Sigmoid colon (tissue), 7 donors: ENCODE results near the gene SMIM24. TPM values are rescaled to one million over a fixed set of nuclear protein-coding genes. Genes with fewer than 3 reads are reported as not detected.

Source experiments
- DNase-seq: peaks from one replicate; pipeline ENCODE4 v3.0.0-alpha.2; 2019
- H3K27ac ChIP-seq, 4 donors: fragments of 200-600 bp; sonication (generic); one replicate each; pipeline ENCODE4 v1.5.1; 2016 to 2019; ENCODE audit warnings: mild to moderate bottlenecking in 1 of 4
- H3K27me3 ChIP-seq, 3 donors: fragments of 200-600 bp; sonication (generic); one replicate each; pipeline ENCODE4 v1.5.1; 2019; ENCODE audit warnings: mild to moderate bottlenecking in 1 of 3
- H3K36me3 ChIP-seq, 4 donors: fragments of 200-600 bp; sonication (generic); one replicate each; pipeline ENCODE4 v1.5.1; 2016 to 2019
- H3K4me1 ChIP-seq, 4 donors: fragments of 200-600 bp; sonication (generic); one replicate each; pipeline ENCODE4 v1.5.1; 2017 to 2019
- H3K4me3 ChIP-seq, 4 donors: fragments of 200-600 bp; sonication (generic); one replicate each; pipeline ENCODE4 v1.5.1; 2017 to 2019; ENCODE audit warnings: mild to moderate bottlenecking in 2 of 4, moderate library complexity in 1 of 4
- H3K9me3 ChIP-seq, 4 donors: fragments of 200-600 bp in 3 of 4; sonication (generic) in 3 of 4; one replicate each; pipeline versions ENCODE4 v1.5.1 to v1.6.1; 2013 to 2019
- EP300 ChIP-seq, 4 donors: sonication (generic); formaldehyde crosslinking; IDR thresholded peaks; one replicate each; pipeline ENCODE4 v1.6.1; 2017; ENCODE audit warnings: antibody characterized with exemption in 4 of 4
- POLR2A ChIP-seq, 2 donors: fragments of 450-650 bp; IDR thresholded peaks; one replicate each; pipeline ENCODE4 v1.6.1; 2016; ENCODE audit warnings: antibody characterized with exemption in 2 of 2, mild to moderate bottlenecking in 2 of 2, moderate library complexity in 2 of 2
- POLR2AphosphoS5 ChIP-seq, 4 donors: sonication (generic); formaldehyde crosslinking; IDR thresholded peaks; one replicate each; pipeline ENCODE4 v1.6.1; 2017; ENCODE audit warnings: antibody characterized with exemption in 4 of 4
- WGBS, 2 donors: extraction: QIAGEN DNeasy Blood & Tissue Kit; methylation state at CpG; one replicate each; pipeline ENCODE4 v1.1.7; 2013; 5-methylcytosine and 5-hydroxymethylcytosine counted together
- intact Hi-C: fragments of 100-400 bp; cut with DNase I; formaldehyde crosslinking; loops from one replicate; pipeline ENCODE4 v1.15.1; 2023
- polyA plus RNA-seq, 3 donors: library from polyadenylated mRNA; stranded (reverse); fragments of 200-250 nt; gene quantifications; one replicate each; pipeline ENCODE4 v1.2.3, GENCODE V29; 2013
- total RNA-seq, 4 donors: library from RNA; depleted of rRNA; stranded (reverse); fragments of >200 nt; gene quantifications; one replicate each; pipeline ENCODE4 v1.1.0, GENCODE V29; 2016
- TF ChIP-seq, protein P1 (sequence below), 4 experiments: fragments of 450-650 bp in 3 of 4; fragments of 200-600 bp in 1 of 4; IDR thresholded peaks; one replicate each; pipeline ENCODE4 v1.5.1; 2016 to 2019; ENCODE audit warnings: antibody characterized with exemption in 4 of 4, mild to moderate bottlenecking in 3 of 4, moderate library complexity in 2 of 4
- donor health status: healthy with polysubstance abuse.
- donor health status: Bipolar disorder and iron deficiency.
- donor health status: healthy.

SMIM24 gene
- total and polyA plus RNA-seq, 7 donors = 15.1 to 72.7 (median 30.3) TPM; not detected in 4

DNA sequence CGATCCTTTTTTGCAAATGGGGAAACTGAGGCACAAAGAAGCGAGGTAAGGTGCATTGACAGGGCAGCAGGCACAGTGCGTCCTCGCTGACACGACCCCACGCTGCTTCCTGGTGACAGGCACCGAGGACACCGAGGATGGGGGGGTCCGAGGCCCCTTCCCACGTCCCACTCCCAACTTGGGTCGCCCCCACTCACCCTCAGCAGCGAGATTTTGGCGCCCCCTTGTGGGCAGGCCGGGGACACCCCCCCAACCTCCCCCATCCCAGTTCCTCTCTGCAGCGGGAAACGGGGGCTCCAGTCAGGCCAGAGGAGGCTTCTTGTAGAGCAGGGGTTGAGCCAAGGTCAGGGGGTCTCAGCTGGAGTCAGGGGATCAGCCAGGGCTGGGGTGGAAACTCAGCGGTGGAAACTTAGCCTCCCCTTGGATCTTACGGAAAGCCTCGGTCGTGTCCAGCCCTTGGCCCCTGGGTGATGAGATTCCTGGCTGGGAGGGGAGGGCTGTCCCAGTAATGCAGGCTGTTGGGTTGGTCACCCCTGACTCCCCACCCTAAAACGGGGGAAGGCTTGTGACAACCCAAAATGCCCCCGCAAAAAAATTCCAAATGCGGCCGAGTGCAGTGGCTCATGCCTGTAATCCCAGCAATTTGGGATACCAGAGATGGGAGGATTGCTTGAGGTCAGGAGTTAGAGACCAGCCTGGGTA lies 8.2 kb downstream of the SMIM24 start:
- WGBS, 2 donors = 27 to 39% methylated on average over 24 of the region's 24 CpGs
- Histone ChIP-seq H3K36me3 (no peaks in the 10 kb centered on the region), H3K4me1 (peaks cover 0 to 40% (median 30%) of the 10 kb centered on the region in 4 donors), H3K9me3 (no peaks in the 10 kb centered on the region), H3K4me3 (no peak overlapping the region), H3K27ac (peak overlapping the region in 1 of 4 donors; percentile 92), H3K27me3 (peaks cover 0 to 6% (median 6%) of the 10 kb centered on the region in 3 donors)
- intact Hi-C loops = loop anchor here (2.0 kb wide), 1 partner anchor 167 kb away; no protein-coding TSS in a partner anchor
- DNase-seq = no peak
- no peak for TF ChIP-seq EP300 (IDR thresholded peaks at IDR 0.05)
- TF ChIP-seq, protein P1, sequence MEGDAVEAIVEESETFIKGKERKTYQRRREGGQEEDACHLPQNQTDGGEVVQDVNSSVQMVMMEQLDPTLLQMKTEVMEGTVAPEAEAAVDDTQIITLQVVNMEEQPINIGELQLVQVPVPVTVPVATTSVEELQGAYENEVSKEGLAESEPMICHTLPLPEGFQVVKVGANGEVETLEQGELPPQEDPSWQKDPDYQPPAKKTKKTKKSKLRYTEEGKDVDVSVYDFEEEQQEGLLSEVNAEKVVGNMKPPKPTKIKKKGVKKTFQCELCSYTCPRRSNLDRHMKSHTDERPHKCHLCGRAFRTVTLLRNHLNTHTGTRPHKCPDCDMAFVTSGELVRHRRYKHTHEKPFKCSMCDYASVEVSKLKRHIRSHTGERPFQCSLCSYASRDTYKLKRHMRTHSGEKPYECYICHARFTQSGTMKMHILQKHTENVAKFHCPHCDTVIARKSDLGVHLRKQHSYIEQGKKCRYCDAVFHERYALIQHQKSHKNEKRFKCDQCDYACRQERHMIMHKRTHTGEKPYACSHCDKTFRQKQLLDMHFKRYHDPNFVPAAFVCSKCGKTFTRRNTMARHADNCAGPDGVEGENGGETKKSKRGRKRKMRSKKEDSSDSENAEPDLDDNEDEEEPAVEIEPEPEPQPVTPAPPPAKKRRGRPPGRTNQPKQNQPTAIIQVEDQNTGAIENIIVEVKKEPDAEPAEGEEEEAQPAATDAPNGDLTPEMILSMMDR (IDR thresholded peaks at IDR 0.05) = peak; percentile 84 to 96 (median 92)
- TF ChIP-seq POLR2AphosphoS5 (IDR thresholded peaks at IDR 0.05) = peak in 1 of 4 donors; percentile 37
- TF ChIP-seq POLR2A (IDR thresholded peaks at IDR 0.05) = no peak

DNA sequence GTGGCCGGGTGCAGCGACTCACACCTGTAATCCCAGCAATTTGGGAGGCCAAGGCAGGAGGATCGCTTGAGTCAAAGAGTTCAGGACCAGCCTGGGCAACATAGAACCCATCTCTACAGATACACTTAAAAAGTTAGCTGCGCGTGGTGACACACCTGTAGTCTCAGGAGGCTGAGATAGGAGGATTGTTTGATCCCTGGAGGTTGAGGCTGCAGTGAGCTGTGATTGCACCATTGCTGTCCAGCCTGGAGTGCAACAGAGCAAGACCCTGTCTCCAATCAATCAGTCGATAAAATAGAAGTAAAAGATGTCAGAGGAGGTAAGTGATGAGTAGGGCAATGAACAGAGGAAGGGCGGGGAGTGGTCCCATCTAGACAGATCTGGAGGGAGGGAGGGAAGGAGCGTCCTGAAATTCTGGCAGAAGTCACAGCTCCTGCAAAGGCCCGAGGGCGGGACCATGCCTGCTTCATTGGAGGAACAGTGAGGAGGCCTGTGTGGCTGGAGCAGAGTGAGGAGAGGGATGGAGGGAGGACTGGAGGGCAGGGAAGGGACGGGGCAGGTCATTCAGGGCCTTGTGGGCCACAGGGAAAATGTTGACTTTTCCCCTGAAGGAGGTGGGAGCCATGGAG lies 9.7 kb downstream of the SMIM24 start:
- peak overlapping the region; percentile 52 to 92 (median 76) for H3K27ac ChIP-seq

DNA sequence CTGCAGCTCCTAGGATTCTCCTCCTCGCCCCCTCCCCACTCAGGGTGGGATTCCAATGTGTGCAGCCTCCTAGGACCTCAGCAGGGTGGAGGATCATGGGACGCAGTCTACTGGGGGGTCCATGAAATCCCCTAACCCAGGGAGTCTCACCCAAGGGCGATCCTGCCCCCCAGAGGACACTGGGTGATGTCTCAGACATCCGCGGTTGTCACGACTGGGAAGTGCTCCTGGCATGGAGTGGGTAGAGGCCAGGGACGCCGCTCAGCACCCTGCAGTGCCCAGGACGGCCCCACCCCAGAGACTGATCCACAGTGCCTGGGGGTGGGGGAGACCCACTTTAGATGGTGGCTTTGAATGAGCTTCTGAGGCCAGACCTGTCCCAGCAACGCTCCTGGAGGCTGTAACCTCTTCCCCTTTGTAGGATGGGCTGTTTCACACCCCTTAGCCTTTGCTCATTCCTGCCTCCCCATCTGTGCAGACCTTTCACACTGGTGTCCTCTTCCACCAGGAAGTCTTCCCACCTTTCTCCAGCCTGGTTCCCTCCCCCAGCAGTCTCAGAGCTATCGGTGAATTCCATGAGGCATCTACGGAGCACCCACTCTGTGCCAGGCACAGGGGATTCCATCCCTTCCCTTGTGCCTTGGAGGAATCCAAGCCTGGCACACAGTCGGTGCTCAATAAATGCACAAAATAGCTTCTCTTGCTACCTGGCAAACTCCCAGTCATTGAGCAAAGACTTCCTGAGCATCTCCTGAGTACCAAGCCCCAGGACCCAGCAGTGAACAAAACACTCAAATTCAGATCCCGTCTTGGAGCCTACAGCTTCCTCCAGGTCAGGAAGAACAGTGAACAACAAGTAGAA lies 10.5 kb downstream of the SMIM24 start:
- no peaks in the 10 kb centered on the region for H3K36me3 ChIP-seq
- no peaks in the 10 kb centered on the region for H3K9me3 ChIP-seq
- TF ChIP-seq, protein P1 (IDR thresholded peaks at IDR 0.05) = no peak
- TF ChIP-seq EP300 (IDR thresholded peaks at IDR 0.05) = no peak
- TF ChIP-seq POLR2A (IDR thresholded peaks at IDR 0.05) = no peak
- TF ChIP-seq POLR2AphosphoS5 (IDR thresholded peaks at IDR 0.05) = peak in 3 of 4 donors; percentile 18 to 63 (median 35)
- H3K4me3 ChIP-seq = no peak overlapping the region
- peaks cover 0 to 6% (median 6%) of the 10 kb centered on the region in 3 donors for H3K27me3 ChIP-seq
- 58 to 60% methylated on average over 14 of the region's 14 CpGs for WGBS, 2 donors
- intact Hi-C loops = loop anchor here (5.0 kb wide), 1 partner anchor 38 kb away; no protein-coding TSS in a partner anchor
- peaks cover 0 to 62% (median 50%) of the 10 kb centered on the region in 4 donors for H3K4me1 ChIP-seq
- DNase-seq = no peak
- H3K27ac ChIP-seq = peak overlapping the region; percentile 52 to 92 (median 76)

More for the DNA sequence above, 9.7 kb downstream of the SMIM24 start:
- peaks cover 0 to 55% (median 45%) of the 10 kb centered on the region in 4 donors for H3K4me1 ChIP-seq
- no peak overlapping the region for H3K4me3 ChIP-seq
- no peaks in the 10 kb centered on the region for H3K36me3 ChIP-seq
- DNase-seq = no peak
- no peak for TF ChIP-seq POLR2A (IDR thresholded peaks at IDR 0.05)
- TF ChIP-seq EP300 (IDR thresholded peaks at IDR 0.05) = no peak
- TF ChIP-seq, protein P1 (IDR thresholded peaks at IDR 0.05) = no peak
- no peak for TF ChIP-seq POLR2AphosphoS5 (IDR thresholded peaks at IDR 0.05)
- peaks cover 0 to 6% (median 6%) of the 10 kb centered on the region in 3 donors for H3K27me3 ChIP-seq
- 56 to 74% methylated on average over 11 of the region's 11 CpGs for WGBS, 2 donors
- H3K9me3 ChIP-seq = no peaks in the 10 kb centered on the region
- intact Hi-C loops = no loop called here

DNA sequence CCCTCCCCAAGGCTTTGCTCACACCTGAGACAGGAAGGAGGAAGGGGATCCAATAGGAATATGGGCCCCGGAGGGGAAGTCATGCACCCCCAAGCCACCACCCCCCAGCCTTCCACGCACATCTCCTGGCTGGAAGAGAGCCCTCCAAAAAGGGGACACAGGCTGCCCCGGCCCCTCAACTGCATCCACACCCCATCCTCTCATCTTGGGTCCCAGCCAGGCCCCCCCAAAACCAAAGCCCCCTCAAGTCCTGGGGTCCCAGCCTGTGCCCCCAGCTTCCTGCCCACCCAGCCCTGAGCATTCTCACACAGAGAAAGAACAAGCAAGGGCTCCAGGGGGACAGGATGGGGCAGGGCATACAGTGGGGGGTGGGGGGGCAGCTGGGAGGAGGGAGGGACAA lies 12.1 kb downstream of the SMIM24 start:
- Histone ChIP-seq H3K36me3 (peaks cover 0 to 12% (median 7%) of the 10 kb centered on the region in 4 donors), H3K4me1 (peaks cover 0 to 79% (median 67%) of the 10 kb centered on the region in 4 donors), H3K27me3 (no peaks in the 10 kb centered on the region), H3K27ac (peak overlapping the region; percentile 70 to 92 (median 86)), H3K4me3 (no peak overlapping the region), H3K9me3 (no peaks in the 10 kb centered on the region)
- DNase-seq = no peak
- WGBS, 2 donors = 92 to 96% methylated on average over 3 of the region's 3 CpGs
- intact Hi-C loops = loop anchor here (5.0 kb wide), 1 partner anchor 36 kb away; no protein-coding TSS in a partner anchor
- TF ChIP-seq EP300 (IDR thresholded peaks at IDR 0.05) = no peak
- no peak for TF ChIP-seq POLR2A (IDR thresholded peaks at IDR 0.05)
- TF ChIP-seq, protein P1 (IDR thresholded peaks at IDR 0.05) = no peak
- no peak for TF ChIP-seq POLR2AphosphoS5 (IDR thresholded peaks at IDR 0.05)
